ENCODE results near the gene ERGIC1. TPM values are rescaled to one million over a fixed set of nuclear protein-coding genes. Genes with fewer than 3 reads are reported as not detected.

ERGIC1 gene
- total and polyA plus RNA-seq, 2 of the 13 experiments (the other 11 are each of a cell fraction or from before 2014, with no cell fraction given), result 78.5 to 184 TPM

DNA sequence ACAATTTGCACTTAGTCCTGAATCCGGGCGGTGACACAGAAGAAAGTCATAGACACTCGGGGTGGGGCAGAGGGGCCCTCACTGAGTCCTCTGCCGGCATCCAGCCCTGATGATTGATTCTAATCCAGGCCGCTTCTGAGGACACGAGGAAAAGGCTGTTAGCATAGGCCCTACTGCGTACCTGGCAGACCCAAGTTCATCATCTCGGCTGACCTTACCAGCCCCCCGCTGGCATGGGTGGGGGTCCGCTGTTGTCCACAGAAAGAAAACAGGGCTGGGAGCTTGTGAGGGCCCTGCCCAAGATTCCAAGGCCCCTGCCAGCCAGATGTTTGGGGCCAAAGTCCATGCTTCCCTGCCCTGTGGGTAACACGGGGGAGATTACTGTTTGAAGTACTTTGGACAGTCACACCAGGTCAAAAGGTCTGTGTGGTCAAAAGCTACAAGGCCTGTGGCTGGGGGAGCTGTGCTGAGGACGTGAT lies 24.5 kb downstream of the ERGIC1 start (continued):
- TF ChIP-seq HIVEP1 (CRISPR knock-in tag; IDR thresholded peaks at IDR 0.05), result no peak
- TF ChIP-seq MXD1 (CRISPR knock-in tag; IDR thresholded peaks at IDR 0.05), result no peak
- TF ChIP-seq, protein P1, sequence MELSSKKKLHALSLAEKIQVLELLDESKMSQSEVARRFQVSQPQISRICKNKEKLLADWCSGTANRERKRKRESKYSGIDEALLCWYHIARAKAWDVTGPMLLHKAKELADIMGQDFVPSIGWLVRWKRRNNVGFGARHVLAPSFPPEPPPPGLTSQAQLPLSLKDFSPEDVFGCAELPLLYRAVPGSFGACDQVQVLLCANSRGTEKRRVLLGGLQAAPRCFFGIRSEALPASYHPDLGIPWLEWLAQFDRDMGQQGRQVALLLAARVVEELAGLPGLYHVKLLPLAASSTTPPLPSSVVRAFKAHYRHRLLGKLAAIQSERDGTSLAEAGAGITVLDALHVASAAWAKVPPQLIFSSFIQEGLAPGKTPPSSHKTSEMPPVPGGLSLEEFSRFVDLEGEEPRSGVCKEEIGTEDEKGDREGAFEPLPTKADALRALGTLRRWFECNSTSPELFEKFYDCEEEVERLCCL (CRISPR knock-in tag; IDR thresholded peaks at IDR 0.05; ENCODE audit: borderline replicate concordance), result no peak; the same call in 1 of the 2 replicates
- peak; percentile 98 for TF ChIP-seq NR2F6 (IDR thresholded peaks at IDR 0.05)
- peak; percentile 99 for TF ChIP-seq NR2F6 (CRISPR knock-in tag; IDR thresholded peaks at IDR 0.05)
- TF ChIP-seq, protein P2, sequence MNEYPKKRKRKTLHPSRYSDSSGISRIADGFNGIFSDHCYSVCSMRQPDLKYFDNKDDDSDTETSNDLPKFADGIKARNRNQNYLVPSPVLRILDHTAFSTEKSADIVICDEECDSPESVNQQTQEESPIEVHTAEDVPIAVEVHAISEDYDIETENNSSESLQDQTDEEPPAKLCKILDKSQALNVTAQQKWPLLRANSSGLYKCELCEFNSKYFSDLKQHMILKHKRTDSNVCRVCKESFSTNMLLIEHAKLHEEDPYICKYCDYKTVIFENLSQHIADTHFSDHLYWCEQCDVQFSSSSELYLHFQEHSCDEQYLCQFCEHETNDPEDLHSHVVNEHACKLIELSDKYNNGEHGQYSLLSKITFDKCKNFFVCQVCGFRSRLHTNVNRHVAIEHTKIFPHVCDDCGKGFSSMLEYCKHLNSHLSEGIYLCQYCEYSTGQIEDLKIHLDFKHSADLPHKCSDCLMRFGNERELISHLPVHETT (CRISPR knock-in tag; conservative IDR thresholded peaks at IDR 0.05), result 0 out of 2 replicates have a peak, but pooled peaks have one; percentile 25
- TF ChIP-seq ZMYM2 (CRISPR knock-in tag; IDR thresholded peaks at IDR 0.05), result 0 out of 2 replicates have a peak, but pooled peaks have one; percentile 29
- TF ChIP-seq STAT5B (CRISPR knock-in tag; IDR thresholded peaks at IDR 0.05), result no peak
- TF ChIP-seq RELA (CRISPR knock-in tag; IDR thresholded peaks at IDR 0.05), result no peak
- TF ChIP-seq MEF2D (CRISPR knock-in tag; IDR thresholded peaks at IDR 0.05), result no peak; the same call in none of the 2 replicates
- TF ChIP-seq ZNF282 (IDR thresholded peaks at IDR 0.05; ENCODE audit: partially characterized antibody), result no peak
- peak; percentile 95 for TF ChIP-seq TEAD3 (CRISPR knock-in tag; optimal IDR thresholded peaks at IDR 0.05; ENCODE audit: borderline replicate concordance)
- no peak for TF ChIP-seq ZNF251 (CRISPR knock-in tag; IDR thresholded peaks at IDR 0.05)
- TF ChIP-seq ZNF343 (CRISPR knock-in tag; IDR thresholded peaks at IDR 0.05), result 0 out of 2 replicates have a peak, but pooled peaks have one; percentile 32
- no peak; the same call in 1 of the 2 replicates for TF ChIP-seq HBP1 (CRISPR knock-in tag; IDR thresholded peaks at IDR 0.05; ENCODE audit: low read depth)
- no peak for TF ChIP-seq GTF3A (CRISPR knock-in tag; conservative IDR thresholded peaks at IDR 0.05)
- no peak for TF ChIP-seq ZNF274 (CRISPR knock-in tag; IDR thresholded peaks at IDR 0.05)
- peak; percentile 35; the same call in 1 of the 2 replicates for TF ChIP-seq ZNF263 (CRISPR knock-in tag; IDR thresholded peaks at IDR 0.05)
- no peak for TF ChIP-seq RFX3 (CRISPR knock-in tag; IDR thresholded peaks at IDR 0.05)
- TF ChIP-seq DNMT3B (CRISPR knock-in tag; conservative IDR thresholded peaks at IDR 0.05), result no peak
